ENCODE data around the gene NSG1. TPM values are rescaled to one million over a fixed set of nuclear protein-coding genes. Genes with fewer than 3 reads are reported as not detected.
"Not testable (repeated sequence)": the region's sequence is repeated elsewhere in the genome, so short reads cannot be mapped to it uniquely, and the experiment has no call there.

The NSG1 gene
- total and polyA plus RNA-seq, 2 donors (not counting 1 experiment from before 2014, with no cell fraction given), result 0.17 to 1.1 TPM

DNA sequence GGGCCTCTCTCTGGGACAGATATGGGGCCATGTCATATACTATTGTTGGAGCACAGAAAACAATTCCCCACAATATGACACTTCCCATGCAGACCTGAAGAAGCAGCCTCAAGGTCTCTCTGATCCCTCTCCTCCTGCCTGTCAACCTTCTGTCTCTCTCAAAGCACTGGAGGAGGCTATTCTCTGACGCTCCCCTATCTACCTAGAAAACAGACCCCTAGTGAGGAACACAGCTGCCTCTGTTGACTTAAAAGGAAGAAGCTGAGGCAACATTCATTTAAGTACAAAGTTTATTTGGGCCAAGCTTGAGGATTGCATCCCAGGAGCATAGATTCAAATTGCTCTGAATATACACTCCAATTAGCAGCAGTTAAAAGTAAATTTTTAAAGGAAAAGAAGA, 39.3 kb upstream of the NSG1 start:
- Histone ChIP-seq H3K4me3 (replicated peaks in 1 of 4; ENCODE audit: control extremely low read depth in 1 of 4, insufficient read depth in 1 of 4, low read depth in 3 of 4, low read length in 4 of 4) (no peak overlapping the region), H3K4me1 (ENCODE audit: control insufficient read depth, extremely low read depth, insufficient read depth, low read length) (no peaks in the 10 kb centered on the region), H3K9me3 (ENCODE audit: control insufficient read depth, insufficient read depth, low read depth, low read length) (no peaks in the 10 kb centered on the region), H4K20me1 (ENCODE audit: control insufficient read depth, extremely low read depth, insufficient read depth, low read length) (no peaks in the 10 kb centered on the region), H3K36me3 (ENCODE audit: control insufficient read depth, insufficient read depth, low read length) (no peaks in the 10 kb centered on the region), H3K4me2 (ENCODE audit: extremely low read depth, insufficient read depth, low read length) (no peak overlapping the region), H2AFZ (ENCODE audit: low read length) (no peak overlapping the region), H3K9ac (ENCODE audit: insufficient read depth, low read length) (no peak overlapping the region), H3K27me3 (ENCODE audit: control insufficient read depth, insufficient read depth, low read length) (no peaks in the 10 kb centered on the region), H3K27ac (ENCODE audit: insufficient read depth, low read length) (no peak overlapping the region), H3K79me2 (ENCODE audit: control insufficient read depth, insufficient read depth, low read length) (no peaks in the 10 kb centered on the region)
- TF ChIP-seq EZH2 (IDR thresholded peaks at IDR 0.05; ENCODE audit: low read length, missing control alignments), result no peak
- TF ChIP-seq, protein P1, sequence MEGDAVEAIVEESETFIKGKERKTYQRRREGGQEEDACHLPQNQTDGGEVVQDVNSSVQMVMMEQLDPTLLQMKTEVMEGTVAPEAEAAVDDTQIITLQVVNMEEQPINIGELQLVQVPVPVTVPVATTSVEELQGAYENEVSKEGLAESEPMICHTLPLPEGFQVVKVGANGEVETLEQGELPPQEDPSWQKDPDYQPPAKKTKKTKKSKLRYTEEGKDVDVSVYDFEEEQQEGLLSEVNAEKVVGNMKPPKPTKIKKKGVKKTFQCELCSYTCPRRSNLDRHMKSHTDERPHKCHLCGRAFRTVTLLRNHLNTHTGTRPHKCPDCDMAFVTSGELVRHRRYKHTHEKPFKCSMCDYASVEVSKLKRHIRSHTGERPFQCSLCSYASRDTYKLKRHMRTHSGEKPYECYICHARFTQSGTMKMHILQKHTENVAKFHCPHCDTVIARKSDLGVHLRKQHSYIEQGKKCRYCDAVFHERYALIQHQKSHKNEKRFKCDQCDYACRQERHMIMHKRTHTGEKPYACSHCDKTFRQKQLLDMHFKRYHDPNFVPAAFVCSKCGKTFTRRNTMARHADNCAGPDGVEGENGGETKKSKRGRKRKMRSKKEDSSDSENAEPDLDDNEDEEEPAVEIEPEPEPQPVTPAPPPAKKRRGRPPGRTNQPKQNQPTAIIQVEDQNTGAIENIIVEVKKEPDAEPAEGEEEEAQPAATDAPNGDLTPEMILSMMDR (conservative IDR thresholded peaks at IDR 0.05 in 1 of 2, IDR thresholded peaks at IDR 0.05 in 1 of 2; ENCODE audit: low read depth in 1 of 2, low read length in 2 of 2), result no peak
- DNase-seq (ENCODE audit: low read depth in 2 of 2), result no peak

DNA sequence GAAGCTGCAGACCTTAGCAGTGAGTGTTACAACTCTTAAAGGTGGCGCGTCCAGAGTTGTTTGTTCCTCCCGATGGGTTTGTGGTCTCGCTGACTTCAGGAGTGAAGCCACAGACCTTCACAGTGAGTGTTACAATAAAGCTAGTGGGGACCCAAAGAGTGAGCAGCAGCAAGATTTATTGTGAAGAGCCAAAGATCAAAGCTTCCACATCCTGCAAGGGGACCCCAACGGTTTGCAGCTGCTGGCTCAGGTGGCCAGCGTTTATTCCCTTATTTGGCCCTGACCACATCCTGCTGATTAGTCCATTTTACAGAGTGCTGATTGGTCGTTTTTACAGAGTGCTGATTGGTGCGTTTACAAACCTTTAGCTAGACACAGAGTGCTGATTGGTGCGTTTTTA, 38.3 kb upstream of the NSG1 start:
- H4K20me1 ChIP-seq (ENCODE audit: control insufficient read depth, extremely low read depth, insufficient read depth, low read length); H3K4me1 ChIP-seq (ENCODE audit: control insufficient read depth, extremely low read depth, insufficient read depth, low read length); H3K27me3 ChIP-seq (ENCODE audit: control insufficient read depth, insufficient read depth, low read length); DNase-seq (ENCODE audit: low read depth in 2 of 2); H3K4me2 ChIP-seq (ENCODE audit: extremely low read depth, insufficient read depth, low read length); H3K79me2 ChIP-seq (ENCODE audit: control insufficient read depth, insufficient read depth, low read length); H3K27ac ChIP-seq (ENCODE audit: insufficient read depth, low read length); H3K9me3 ChIP-seq (ENCODE audit: control insufficient read depth, insufficient read depth, low read depth, low read length); H3K9ac ChIP-seq (ENCODE audit: insufficient read depth, low read length); H3K36me3 ChIP-seq (ENCODE audit: control insufficient read depth, insufficient read depth, low read length); H2AFZ ChIP-seq (ENCODE audit: low read length); H3K4me3 ChIP-seq (replicated peaks in 1 of 4; ENCODE audit: control extremely low read depth in 1 of 4, insufficient read depth in 1 of 4, low read depth in 3 of 4, low read length in 4 of 4): not testable (repeated sequence)

DNA sequence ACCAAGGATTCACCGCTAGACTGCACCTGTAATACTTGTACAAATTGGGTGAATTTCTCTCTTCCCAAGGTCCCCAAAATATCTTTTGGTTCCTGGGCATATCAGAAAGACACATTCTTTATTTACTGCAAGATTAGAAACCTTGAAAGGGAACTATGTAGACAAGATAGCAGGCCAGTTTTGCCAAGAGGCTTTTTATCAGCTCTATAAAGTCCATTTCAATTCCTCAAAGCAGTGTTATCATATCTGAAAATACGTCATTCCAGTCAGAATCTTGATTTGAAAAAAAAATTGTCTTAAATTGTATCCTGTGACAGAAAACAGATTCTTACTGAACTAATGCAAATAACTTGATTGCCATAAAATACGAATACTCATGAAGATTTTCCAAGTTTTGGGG, 37.0 kb upstream of the NSG1 start:
- Histone ChIP-seq H3K79me2 (ENCODE audit: control insufficient read depth, insufficient read depth, low read length) (no peaks in the 10 kb centered on the region), H3K4me2 (ENCODE audit: extremely low read depth, insufficient read depth, low read length) (no peak overlapping the region), H2AFZ (ENCODE audit: low read length) (no peak overlapping the region), H3K9ac (ENCODE audit: insufficient read depth, low read length) (no peak overlapping the region), H3K27me3 (ENCODE audit: control insufficient read depth, insufficient read depth, low read length) (no peaks in the 10 kb centered on the region), H3K9me3 (ENCODE audit: control insufficient read depth, insufficient read depth, low read depth, low read length) (no peaks in the 10 kb centered on the region), H3K4me3 (replicated peaks in 1 of 4; ENCODE audit: control extremely low read depth in 1 of 4, insufficient read depth in 1 of 4, low read depth in 3 of 4, low read length in 4 of 4) (no peak overlapping the region), H4K20me1 (ENCODE audit: control insufficient read depth, extremely low read depth, insufficient read depth, low read length) (no peaks in the 10 kb centered on the region), H3K4me1 (ENCODE audit: control insufficient read depth, extremely low read depth, insufficient read depth, low read length) (no peaks in the 10 kb centered on the region), H3K36me3 (ENCODE audit: control insufficient read depth, insufficient read depth, low read length) (no peaks in the 10 kb centered on the region), H3K27ac (ENCODE audit: insufficient read depth, low read length) (no peak overlapping the region)
- TF ChIP-seq, protein P1 (conservative IDR thresholded peaks at IDR 0.05 in 1 of 2, IDR thresholded peaks at IDR 0.05 in 1 of 2; ENCODE audit: low read depth in 1 of 2, low read length in 2 of 2), result no peak
- TF ChIP-seq EZH2 (IDR thresholded peaks at IDR 0.05; ENCODE audit: low read length, missing control alignments), result no peak
- DNase-seq (ENCODE audit: low read depth in 2 of 2), result no peak

Data from fibroblast of lung (primary cell).